Ovary (tissue), 9 donors: ENCODE measurements around the gene FANK1. TPM values are rescaled to one million over a fixed set of nuclear protein-coding genes. Genes with fewer than 3 reads are reported as not detected.

Experiments
- DNase-seq, 5 donors: peaks; one replicate each; pipeline ENCODE4 v3.0.0-alpha.2; 2019 to 2020
- H3K27ac ChIP-seq, 2 donors: fragments of 200-600 bp; one replicate each; pipeline versions ENCODE4 v1.5.1 to v1.8.0; 2019 to 2022
- H3K27me3 ChIP-seq: fragments of 200-600 bp; one replicate; pipeline ENCODE4 v1.8.0; 2022
- H3K36me3 ChIP-seq: fragments of 200-600 bp; sonication (generic); one replicate; pipeline ENCODE4 v1.5.1; 2019
- H3K4me1 ChIP-seq: one replicate; pipeline ENCODE4 v1.8.1; 2013; ENCODE audit warnings: mild to moderate bottlenecking, moderate library complexity; ENCODE audit not compliant: insufficient read depth
- H3K4me3 ChIP-seq: fragments of 200-600 bp; sonication (generic); one replicate; pipeline ENCODE4 v1.5.1; 2017
- H3K9me3 ChIP-seq, 2 donors: fragments of 200-600 bp in 1 of 2; sonication (generic) in 1 of 2; one replicate each; pipeline versions ENCODE4 v1.5.1 to v1.8.1; 2013 to 2019; ENCODE audit warnings: mild to moderate bottlenecking in 1 of 2, moderate library complexity in 1 of 2
- CTCF ChIP-seq, 3 donors: fragments of 450-650 bp in 2 of 3; fragments of 200-600 bp in 1 of 3; IDR thresholded peaks; one replicate each; pipeline versions ENCODE4 v1.5.1 to v1.8.0; 2016 to 2022; ENCODE audit warnings: antibody characterized with exemption in 3 of 3, mild to moderate bottlenecking in 1 of 3
- EP300 ChIP-seq: sonication (generic); formaldehyde crosslinking; IDR thresholded peaks from one replicate; pipeline ENCODE4 v1.6.1; 2017; ENCODE audit warnings: antibody characterized with exemption
- POLR2A ChIP-seq: fragments of 450-650 bp; IDR thresholded peaks from one replicate; pipeline ENCODE4 v1.6.1; 2017; ENCODE audit warnings: antibody characterized with exemption, mild to moderate bottlenecking, moderate library complexity
- WGBS, 3 donors: extraction: QIAGEN DNeasy Blood & Tissue Kit in 1 of 3; methylation state at CpG; one replicate each; pipeline versions ENCODE4 v1.1.5 to v1.1.7; 2013 to 2017; 5-methylcytosine and 5-hydroxymethylcytosine counted together
- intact Hi-C, 4 donors: fragments of 100-400 bp; cut with DNase I; formaldehyde crosslinking; loops; one replicate each; pipeline versions ENCODE4 v1.11.0 to v1.15.1; 2022 to 2023
- polyA plus RNA-seq, 2 donors: library from polyadenylated mRNA; stranded (reverse); fragments of 200-250 nt in 1 of 2; fragments of 350-450 nt in 1 of 2; fragmentation: Illumina TruSeq in 1 of 2; extraction: RNeasy Lipid Tissue Mini Kit (QIAGEN cat#74804) in 1 of 2; gene quantifications; one replicate each; pipeline ENCODE4 v1.2.3, GENCODE V29; 2013 to 2014
- total RNA-seq, 7 donors: library from RNA; depleted of rRNA in 2 of 7; stranded (reverse); fragments of >200 nt in 2 of 7; fragmentation: NEBNext Ultra II Directional in 3 of 7; extraction: Animal tissue kit (Norgen Biotek cat#: 25700) in 3 of 7; gene quantifications; one replicate each; pipeline versions ENCODE4 v1.1.0 to v1.2.4, GENCODE V29; 2016 to 2023
- donor health status: DM: no; HTN: no; CAD: no; lungs with moderate emphysema.
- donor health status: DM: no; HTN: no; CAD: no.
- donor health status: Bipolar disorder and iron deficiency.
- donor health status: DM: yes; HTN: yes; CAD: no.
- donor health status: DM: no; HTN: no; CAD: no.
- donor health status: DM: yes; HTN: yes; CAD: no.

Gene FANK1
- total and polyA plus RNA-seq, 9 donors = 4.9 to 27.0 (median 5.6) TPM

GRCh38 chr10:125985557-125986240 lies 89.3 kb downstream of the FANK1 start:
- H3K27me3 ChIP-seq = no peaks in the 10 kb centered on the region
- no peaks in the 10 kb centered on the region for H3K9me3 ChIP-seq
- peaks cover 2% of the 10 kb centered on the region for H3K4me1 ChIP-seq
- no peak overlapping the region for H3K4me3 ChIP-seq
- 80 to 86% (median 82%) methylated on average over 5 of the region's 5 CpGs for WGBS, 3 donors
- H3K27ac ChIP-seq = no peak overlapping the region
- H3K36me3 ChIP-seq = no peaks in the 10 kb centered on the region
- no peak for DNase-seq
- intact Hi-C loops = loop anchor here in 1 of 4 donors (5.0 to 10.0 kb wide), 3 partner anchors 399 to 1422 kb away; partner anchors contain the start of gene ADAM12
- TF ChIP-seq CTCF (IDR thresholded peaks at IDR 0.05) (no peak), POLR2A (no peak), EP300 (no peak)

DNA sequence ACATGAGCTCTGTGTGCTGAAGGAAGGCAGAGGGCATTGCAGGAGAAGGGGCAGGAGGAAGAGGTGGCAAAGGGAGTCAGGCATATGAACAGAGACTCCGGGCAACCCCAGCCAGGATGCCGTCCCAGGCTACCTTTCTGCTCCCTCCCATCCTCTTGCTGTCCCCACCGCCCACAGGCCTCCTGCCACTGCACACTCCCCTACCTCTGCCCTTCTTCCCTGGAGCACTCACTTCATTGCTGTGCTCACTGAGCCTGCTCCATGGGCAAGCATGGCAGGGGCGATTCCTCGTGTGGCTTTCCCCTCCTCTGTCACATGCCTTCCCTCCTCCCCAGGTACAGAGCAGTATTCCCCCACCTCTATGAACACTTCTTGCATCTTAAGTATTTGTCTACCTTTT lies 93.4 kb downstream of the FANK1 start:
- no peaks in the 10 kb centered on the region for H3K36me3 ChIP-seq
- peaks cover 4% of the 10 kb centered on the region for H3K4me1 ChIP-seq
- no peaks in the 10 kb centered on the region for H3K27me3 ChIP-seq
- no peak overlapping the region for H3K27ac ChIP-seq
- TF ChIP-seq CTCF (IDR thresholded peaks at IDR 0.05) (no peak), EP300 (no peak), POLR2A (no peak)
- intact Hi-C loops = loop anchor here in 2 of 4 donors (5.0 to 10.0 kb wide), 4 partner anchors 323 to 1418 kb away; partner anchors contain the start of gene ADAM12 (in 1 of the 2)
- no peaks in the 10 kb centered on the region for H3K9me3 ChIP-seq
- WGBS, 3 donors = 92 to 98% (median 94%) methylated on average over 5 of the region's 5 CpGs
- no peak for DNase-seq
- H3K4me3 ChIP-seq = no peak overlapping the region

DNA sequence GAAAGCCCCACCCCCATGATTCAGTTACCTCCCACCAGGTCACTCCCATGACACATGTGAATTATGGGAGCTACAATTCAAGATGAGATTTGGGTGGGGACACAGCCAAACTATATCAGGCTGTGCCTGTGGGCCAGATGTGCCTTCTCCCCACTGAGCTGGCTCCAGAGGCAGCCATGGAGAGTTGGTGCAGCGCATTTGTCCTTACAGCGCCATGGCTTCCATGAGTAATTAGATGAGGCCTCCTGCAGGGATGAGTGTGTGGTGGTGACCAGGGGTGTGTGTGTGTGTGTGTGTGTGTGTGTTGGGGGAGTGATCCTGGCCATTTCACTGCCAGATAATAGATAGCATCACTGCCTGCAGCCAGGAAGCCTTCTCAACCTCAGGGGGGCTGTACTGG lies 94.6 kb downstream of the FANK1 start:
- WGBS, 3 donors = 97 to 100% (median 97%) methylated on average over 2 of the region's 2 CpGs
- Histone ChIP-seq H3K9me3 (no peaks in the 10 kb centered on the region), H3K36me3 (no peaks in the 10 kb centered on the region), H3K27ac (no peak overlapping the region), H3K4me1 (peaks cover 4% of the 10 kb centered on the region), H3K4me3 (no peak overlapping the region), H3K27me3 (no peaks in the 10 kb centered on the region)
- DNase-seq = no peak
- TF ChIP-seq POLR2A (no peak), CTCF (IDR thresholded peaks at IDR 0.05) (no peak), EP300 (no peak)
- intact Hi-C loops = loop anchor here in 1 of 4 donors (5.0 kb wide), 1 partner anchor 321 kb away; no protein-coding TSS in a partner anchor

- Histone ChIP-seq H3K4me1 (peaks cover 4% of the 10 kb centered on the region), H3K27ac (no peak overlapping the region), H3K27me3 (no peaks in the 10 kb centered on the region), H3K9me3 (no peaks in the 10 kb centered on the region), H3K36me3 (no peaks in the 10 kb centered on the region), H3K4me3 (no peak overlapping the region)
- no peak for DNase-seq
- intact Hi-C loops = loop anchor here in 1 of 4 donors (5.0 kb wide), 1 partner anchor 321 kb away; no protein-coding TSS in a partner anchor
- no peak for TF ChIP-seq POLR2A
- 85 to 91% (median 89%) methylated on average over 1 of the region's 1 CpG for WGBS, 3 donors
Observed at GRCh38 chr10:125991392-125991791, 95.0 kb downstream of the FANK1 start.

GRCh38 chr10:125992254-125992653 lies 95.9 kb downstream of the FANK1 start:
- H3K27me3 ChIP-seq = no peaks in the 10 kb centered on the region
- TF ChIP-seq EP300 = no peak
- TF ChIP-seq CTCF (IDR thresholded peaks at IDR 0.05) = no peak
- no peak for TF ChIP-seq POLR2A
- H3K27ac ChIP-seq = no peak overlapping the region
- H3K4me3 ChIP-seq = no peak overlapping the region
- no peaks in the 10 kb centered on the region for H3K36me3 ChIP-seq
- H3K4me1 ChIP-seq = peaks cover 4% of the 10 kb centered on the region
- whole genome bisulfite sequencing, 3 donors = 51 to 59% (median 57%) methylated on average over 7 of the region's 7 CpGs
- intact Hi-C loops = loop anchor here in 1 of 4 donors (5.0 kb wide), 1 partner anchor 320 kb away; no protein-coding TSS in a partner anchor
- no peaks in the 10 kb centered on the region for H3K9me3 ChIP-seq
- DNase-seq = no peak
